ENCODE data around the gene KLHL29.

Gene KLHL29

GRCh38 chr2:23593752-23594459, 208.9 kb downstream of the KLHL29 start:
- no peaks in the 10 kb centered on the region for H3K36me3 Mint-ChIP-seq (ENCODE audit: low read depth)
- H3K27ac Mint-ChIP-seq = no peak overlapping the region
- H3K9me3 Mint-ChIP-seq = no peaks in the 10 kb centered on the region
- H3K4me3 Mint-ChIP-seq = no peak overlapping the region
- H3K27me3 Mint-ChIP-seq (ENCODE audit: low read depth) = no peaks in the 10 kb centered on the region
- H3K4me1 Mint-ChIP-seq (ENCODE audit: low read depth) = no peaks in the 10 kb centered on the region

GRCh38 chr2:23594460-23594825, 209.5 kb downstream of the KLHL29 start:
- Mint-ChIP-seq H3K27ac (no peak overlapping the region), H3K36me3 (ENCODE audit: low read depth) (no peaks in the 10 kb centered on the region), H3K9me3 (no peaks in the 10 kb centered on the region), H3K4me1 (ENCODE audit: low read depth) (no peaks in the 10 kb centered on the region), H3K27me3 (ENCODE audit: low read depth) (no peaks in the 10 kb centered on the region), H3K4me3 (no peak overlapping the region)

GRCh38 chr2:23595021-23595420, 210.0 kb downstream of the KLHL29 start:
- Mint-ChIP-seq H3K27me3 (ENCODE audit: low read depth) (no peaks in the 10 kb centered on the region), H3K27ac (no peak overlapping the region), H3K4me3 (no peak overlapping the region), H3K36me3 (ENCODE audit: low read depth) (no peaks in the 10 kb centered on the region), H3K4me1 (ENCODE audit: low read depth) (no peaks in the 10 kb centered on the region), H3K9me3 (no peaks in the 10 kb centered on the region)

- Mint-ChIP-seq H3K4me1 (ENCODE audit: low read depth) (no peaks in the 10 kb centered on the region), H3K36me3 (ENCODE audit: low read depth) (no peaks in the 10 kb centered on the region), H3K27ac (no peak overlapping the region), H3K9me3 (no peaks in the 10 kb centered on the region), H3K27me3 (ENCODE audit: low read depth) (no peaks in the 10 kb centered on the region), H3K4me3 (no peak overlapping the region)
These were observed 210.7 kb downstream of the KLHL29 start for GRCh38 chr2:23595601-23596251.

GRCh38 chr2:23596316-23596885, 211.4 kb downstream of the KLHL29 start:
- no peak overlapping the region for H3K4me3 Mint-ChIP-seq
- no peak overlapping the region for H3K27ac Mint-ChIP-seq
- H3K9me3 Mint-ChIP-seq = no peaks in the 10 kb centered on the region
- no peaks in the 10 kb centered on the region for H3K4me1 Mint-ChIP-seq (ENCODE audit: low read depth)
- H3K27me3 Mint-ChIP-seq (ENCODE audit: low read depth) = no peaks in the 10 kb centered on the region
- H3K36me3 Mint-ChIP-seq (ENCODE audit: low read depth) = no peaks in the 10 kb centered on the region

- no peaks in the 10 kb centered on the region for H3K27me3 Mint-ChIP-seq (ENCODE audit: low read depth)
- H3K27ac Mint-ChIP-seq = no peak overlapping the region
- no peaks in the 10 kb centered on the region for H3K4me1 Mint-ChIP-seq (ENCODE audit: low read depth)
- no peaks in the 10 kb centered on the region for H3K9me3 Mint-ChIP-seq
- H3K4me3 Mint-ChIP-seq = no peak overlapping the region
- H3K36me3 Mint-ChIP-seq (ENCODE audit: low read depth) = no peaks in the 10 kb centered on the region
These were observed 212.7 kb downstream of the KLHL29 start for GRCh38 chr2:23597687-23598086.

GRCh38 chr2:23599006-23599405, 214.0 kb downstream of the KLHL29 start:
- no peak overlapping the region for H3K27ac Mint-ChIP-seq
- H3K4me1 Mint-ChIP-seq (ENCODE audit: low read depth) = no peaks in the 10 kb centered on the region
- no peaks in the 10 kb centered on the region for H3K9me3 Mint-ChIP-seq
- H3K36me3 Mint-ChIP-seq (ENCODE audit: low read depth) = no peaks in the 10 kb centered on the region
- H3K27me3 Mint-ChIP-seq (ENCODE audit: low read depth) = no peaks in the 10 kb centered on the region
- no peak overlapping the region for H3K4me3 Mint-ChIP-seq

- Mint-ChIP-seq H3K9me3 (no peaks in the 10 kb centered on the region), H3K27me3 (ENCODE audit: low read depth) (no peaks in the 10 kb centered on the region), H3K4me3 (no peak overlapping the region), H3K36me3 (ENCODE audit: low read depth) (no peaks in the 10 kb centered on the region), H3K4me1 (ENCODE audit: low read depth) (no peaks in the 10 kb centered on the region), H3K27ac (no peak overlapping the region)
These were observed 214.7 kb downstream of the KLHL29 start for GRCh38 chr2:23599667-23600066.

- no peaks in the 10 kb centered on the region for H3K4me1 Mint-ChIP-seq (ENCODE audit: low read depth)
- no peak overlapping the region for H3K4me3 Mint-ChIP-seq
- no peaks in the 10 kb centered on the region for H3K27me3 Mint-ChIP-seq (ENCODE audit: low read depth)
- no peak overlapping the region for H3K27ac Mint-ChIP-seq
- peaks cover 2% of the 10 kb centered on the region for H3K9me3 Mint-ChIP-seq
- H3K36me3 Mint-ChIP-seq (ENCODE audit: low read depth) = no peaks in the 10 kb centered on the region
These were observed 215.4 kb downstream of the KLHL29 start for GRCh38 chr2:23600346-23600745.

- Mint-ChIP-seq H3K4me1 (ENCODE audit: low read depth) (no peaks in the 10 kb centered on the region), H3K27me3 (ENCODE audit: low read depth) (no peaks in the 10 kb centered on the region), H3K27ac (no peak overlapping the region), H3K4me3 (no peak overlapping the region), H3K9me3 (peaks cover 11% of the 10 kb centered on the region), H3K36me3 (ENCODE audit: low read depth) (no peaks in the 10 kb centered on the region)
These were observed 216.5 kb downstream of the KLHL29 start for GRCh38 chr2:23601301-23601965.

- Mint-ChIP-seq H3K4me1 (ENCODE audit: low read depth) (no peaks in the 10 kb centered on the region), H3K9me3 (peaks cover 14% of the 10 kb centered on the region), H3K27me3 (ENCODE audit: low read depth) (no peaks in the 10 kb centered on the region), H3K27ac (no peak overlapping the region), H3K4me3 (no peak overlapping the region), H3K36me3 (ENCODE audit: low read depth) (no peaks in the 10 kb centered on the region)
These were observed 217.1 kb downstream of the KLHL29 start for GRCh38 chr2:23602116-23602515.

- H3K9me3 Mint-ChIP-seq = peaks cover 14% of the 10 kb centered on the region
- no peak overlapping the region for H3K27ac Mint-ChIP-seq
- no peaks in the 10 kb centered on the region for H3K27me3 Mint-ChIP-seq (ENCODE audit: low read depth)
- H3K4me3 Mint-ChIP-seq = no peak overlapping the region
- no peaks in the 10 kb centered on the region for H3K4me1 Mint-ChIP-seq (ENCODE audit: low read depth)
- no peaks in the 10 kb centered on the region for H3K36me3 Mint-ChIP-seq (ENCODE audit: low read depth)
These were observed 218.2 kb downstream of the KLHL29 start for GRCh38 chr2:23603156-23603555.

GRCh38 chr2:23603581-23603980, 218.6 kb downstream of the KLHL29 start:
- H3K9me3 Mint-ChIP-seq = peaks cover 14% of the 10 kb centered on the region
- H3K4me1 Mint-ChIP-seq (ENCODE audit: low read depth) = no peaks in the 10 kb centered on the region
- no peak overlapping the region for H3K27ac Mint-ChIP-seq
- no peaks in the 10 kb centered on the region for H3K27me3 Mint-ChIP-seq (ENCODE audit: low read depth)
- H3K36me3 Mint-ChIP-seq (ENCODE audit: low read depth) = no peaks in the 10 kb centered on the region
- no peak overlapping the region for H3K4me3 Mint-ChIP-seq

GRCh38 chr2:23604731-23605130, 219.8 kb downstream of the KLHL29 start:
- H3K4me1 Mint-ChIP-seq (ENCODE audit: low read depth) = no peaks in the 10 kb centered on the region
- H3K27me3 Mint-ChIP-seq (ENCODE audit: low read depth) = no peaks in the 10 kb centered on the region
- peaks cover 18% of the 10 kb centered on the region for H3K9me3 Mint-ChIP-seq
- H3K36me3 Mint-ChIP-seq (ENCODE audit: low read depth) = peaks cover 3% of the 10 kb centered on the region
- no peak overlapping the region for H3K27ac Mint-ChIP-seq
- no peak overlapping the region for H3K4me3 Mint-ChIP-seq

GRCh38 chr2:23605236-23605635, 220.3 kb downstream of the KLHL29 start:
- peaks cover 18% of the 10 kb centered on the region for H3K9me3 Mint-ChIP-seq
- H3K27me3 Mint-ChIP-seq (ENCODE audit: low read depth) = no peaks in the 10 kb centered on the region
- peaks cover 3% of the 10 kb centered on the region for H3K36me3 Mint-ChIP-seq (ENCODE audit: low read depth)
- H3K4me3 Mint-ChIP-seq = no peak overlapping the region
- H3K27ac Mint-ChIP-seq = no peak overlapping the region
- H3K4me1 Mint-ChIP-seq (ENCODE audit: low read depth) = no peaks in the 10 kb centered on the region
